ENCODE results near the gene LASP1NB.
A peak's percentile ranks its signal among the peaks of the same experiment; 100 is the strongest.

Gene LASP1NB

DNA sequence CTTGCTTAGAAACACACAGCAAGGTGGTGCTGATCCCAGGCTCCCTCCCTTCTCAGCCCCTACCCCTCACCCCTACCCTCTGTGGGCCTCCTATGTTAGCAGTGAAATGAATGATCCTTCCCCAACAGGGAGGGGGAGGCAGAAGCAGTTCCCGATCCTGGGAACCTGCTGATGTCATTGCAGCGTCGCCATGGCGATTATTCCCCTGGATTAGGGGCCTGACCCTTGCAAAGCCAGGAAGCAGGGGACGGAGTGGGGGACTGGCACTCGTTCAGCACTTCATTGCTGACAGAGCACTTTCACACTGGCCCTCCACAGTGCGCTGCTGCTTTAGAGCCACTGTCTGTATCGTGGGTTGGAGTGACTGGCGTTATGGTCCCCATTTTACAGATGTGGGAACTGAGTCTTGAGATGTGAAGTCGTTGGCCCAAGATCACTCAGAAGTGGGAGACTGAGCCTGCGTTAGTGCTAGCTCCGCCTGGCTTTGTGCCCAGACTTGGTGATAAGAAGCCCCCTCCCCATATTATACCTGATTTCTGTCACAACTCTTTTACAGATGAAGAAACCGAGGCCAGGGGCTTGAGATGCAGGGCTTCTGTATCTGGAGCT is 29.0 kb upstream of the LASP1NB start:
- CTCF ChIA-PET = interaction anchor here (1.7 to 4.1 kb wide), 5 partner anchors 15 to 87 kb away, joined by 3 to 18 read pairs (median 11); partner anchors contain the start of genes LASP1 and LASP1NB
- POLR2A ChIA-PET = interaction anchor here (1.4 kb wide), 1 partner anchor 27 kb away, joined by 8 read pairs; the partner anchor contains the start of gene LASP1
- Histone ChIP-seq H3K9ac (replicated peaks; ENCODE audit: extremely low read depth, insufficient read depth, low read length) (no peak overlapping the region), H3K4me3 (replicated peaks in 1 of 3; ENCODE audit: insufficient read depth in 1 of 3, low read depth in 1 of 3, low read length in 3 of 3) (no peak overlapping the region), H3K4me2 (ENCODE audit: insufficient read depth, low read length) (no peak overlapping the region), H3K9me3 (replicated peaks; ENCODE audit: control insufficient read depth, insufficient read depth, low read length) (no peaks in the 10 kb centered on the region), H2AFZ (ENCODE audit: low read depth, low read length) (no peak overlapping the region), H3K4me1 (ENCODE audit: control insufficient read depth, extremely low read depth, insufficient read depth, low read length) (peaks cover 66% of the 10 kb centered on the region), H3K79me2 (ENCODE audit: control insufficient read depth, insufficient read depth, low read length) (peaks cover 9% of the 10 kb centered on the region), H3K9me1 (replicated peaks; ENCODE audit: control insufficient read depth, extremely low read depth, insufficient read depth, low read length) (no peaks in the 10 kb centered on the region), H3K27me3 (ENCODE audit: control insufficient read depth in 2 of 2, insufficient read depth in 2 of 2, low read length in 2 of 2) (no peaks in the 10 kb centered on the region), H4K20me1 (replicated peaks; ENCODE audit: control insufficient read depth, extremely low read depth, insufficient read depth, low read length) (no peaks in the 10 kb centered on the region), H3K27ac (ENCODE audit: insufficient read depth, low read depth, low read length) (peak overlapping the region; percentile 13), H3K36me3 (ENCODE audit: control insufficient read depth in 2 of 2, extremely low read depth in 1 of 2, insufficient read depth in 2 of 2, low read length in 2 of 2) (peaks cover 2 to 17% of the 10 kb centered on the region in 2 experiments)
- BruUV-seq (replicated peaks) = no TSS peak
- intact Hi-C loops (cut with micrococcal nuclease) (loop anchor here (2.0 kb wide), 1 partner anchor 16 kb away; no protein-coding TSS in a partner anchor), dilution Hi-C loops (cut with MboI; ENCODE audit: extremely low pct_ligation_motif_present, low sequenced_read_pairs) (no loop called here)
- DNase-seq (ENCODE audit: low read depth, low spot score) (peak; percentile 42), FAIRE-seq (peak; percentile 42)
- TF ChIP-seq MYC (IDR thresholded peaks at IDR 0.05; ENCODE audit: low read depth, low read length) (no peak), POLR2A (IDR thresholded peaks at IDR 0.05; ENCODE audit: low read depth, low read length) (no peak)

GRCh38 chr17:38897176-38897575 is 28.2 kb upstream of the LASP1NB start:
- H4K20me1 ChIP-seq (replicated peaks; ENCODE audit: control insufficient read depth, extremely low read depth, insufficient read depth, low read length) = no peaks in the 10 kb centered on the region
- H3K9me3 ChIP-seq (replicated peaks; ENCODE audit: control insufficient read depth, insufficient read depth, low read length) = no peaks in the 10 kb centered on the region
- H3K79me2 ChIP-seq (ENCODE audit: control insufficient read depth, insufficient read depth, low read length) = peaks cover 11% of the 10 kb centered on the region
- dilution Hi-C loops (cut with MboI; ENCODE audit: extremely low pct_ligation_motif_present, low sequenced_read_pairs) (no loop called here), intact Hi-C loops (cut with micrococcal nuclease) (loop anchor here (1.0 to 2.0 kb wide), 2 partner anchors 16 to 26 kb away; no protein-coding TSS in a partner anchor)
- H3K4me2 ChIP-seq (ENCODE audit: insufficient read depth, low read length) = no peak overlapping the region
- POLR2A ChIA-PET = interaction anchor here (0.6 to 1.4 kb wide), 3 partner anchors 28 to 466 kb away, joined by 3 to 8 read pairs (median 4); partner anchors contain the start of genes LASP1 and RPL19
- TF ChIP-seq POLR2AphosphoS5 (IDR thresholded peaks at IDR 0.05; ENCODE audit: insufficient read depth, low read depth, low read length) (no peak), MYC (IDR thresholded peaks at IDR 0.05; ENCODE audit: low read depth, low read length) (no peak), MAX (IDR thresholded peaks at IDR 0.05; ENCODE audit: insufficient read depth, insufficient read length) (no peak), GATA2 (IDR thresholded peaks at IDR 0.05; ENCODE audit: insufficient read depth, insufficient read length, low read depth, low read length) (no peak)
- H3K4me1 ChIP-seq (ENCODE audit: control insufficient read depth, extremely low read depth, insufficient read depth, low read length) = peaks cover 68% of the 10 kb centered on the region
- peaks cover under 1 to 16% of the 10 kb centered on the region in 2 experiments for H3K36me3 ChIP-seq (ENCODE audit: control insufficient read depth in 2 of 2, extremely low read depth in 1 of 2, insufficient read depth in 2 of 2, low read length in 2 of 2)
- no peaks in the 10 kb centered on the region for H3K9me1 ChIP-seq (replicated peaks; ENCODE audit: control insufficient read depth, extremely low read depth, insufficient read depth, low read length)
- H3K9ac ChIP-seq (replicated peaks; ENCODE audit: extremely low read depth, insufficient read depth, low read length) = no peak overlapping the region
- H3K27ac ChIP-seq (ENCODE audit: insufficient read depth, low read depth, low read length) = no peak overlapping the region
- H2AFZ ChIP-seq (ENCODE audit: low read depth, low read length) = no peak overlapping the region
- H3K27me3 ChIP-seq (ENCODE audit: control insufficient read depth in 2 of 2, insufficient read depth in 2 of 2, low read length in 2 of 2) = no peaks in the 10 kb centered on the region
- CTCF ChIA-PET = interaction anchor here (1.1 to 4.1 kb wide), 8 partner anchors 11 to 278 kb away, joined by 3 to 18 read pairs (median 8); partner anchors contain the start of genes LASP1 and LASP1NB
- BruUV-seq (replicated peaks) = no TSS peak
- H3K4me3 ChIP-seq (replicated peaks in 1 of 3; ENCODE audit: insufficient read depth in 1 of 3, low read depth in 1 of 3, low read length in 3 of 3) = no peak overlapping the region
- DNase-seq (ENCODE audit: low read depth, low spot score) = no peak
- FAIRE-seq = peak; percentile 85

Data from endothelial cell of umbilical vein (primary cell).